GM12878 (cell line): ENCODE data around the gene MYO1E. TPM values are rescaled to one million over a fixed set of nuclear protein-coding genes. Genes with fewer than 3 reads are reported as not detected.
"Not testable (repeated sequence)": the region's sequence is repeated elsewhere in the genome, so short reads cannot be mapped to it uniquely, and the experiment has no call there.

Experiments
- ATAC-seq: fragments of 200-7000 bp; cut with Tn5 transposase; 3 replicates; pipeline ENCODE4 v1.9.1; 2020; ENCODE audit warnings: mild to moderate bottlenecking, moderate library complexity
- BruUV-seq: library from RNA; stranded (reverse); fragments of 400-500 nt; replicated peaks from 2 replicates; lab custom pipeline; 2021; lab: Mats Ljungman, UMichigan
- CTCF ChIA-PET: fragments of 300-600 bp; sonication (Branson Sonifier 250); formaldehyde crosslinking; extraction: SDS; loops from one replicate; lab custom pipeline; 2021; ENCODE audit warnings: inconsistent platforms; lab: Yijun Ruan, JAX
- POLR2A ChIA-PET: fragments of 350-600 bp; formaldehyde crosslinking; extraction: SDS; loops from one replicate; lab custom pipeline; 2021; ENCODE audit warnings: inconsistent platforms; lab: Charles Lee
- RAD21 ChIA-PET: fragments of 300-600 bp; sonication (Branson Sonifier 250); formaldehyde crosslinking; loops from one replicate; lab custom pipeline; 2023; ENCODE audit warnings: antibody characterized with exemption; ENCODE audit not compliant: unreplicated experiment; lab: Charles Lee
- SMC1A ChIA-PET: fragments of 300-600 bp; sonication (Branson Sonifier 250); formaldehyde crosslinking; loops from one replicate; lab custom pipeline; 2023; ENCODE audit not compliant: unreplicated experiment, uncharacterized antibody; lab: Charles Lee
- DNase-seq: peaks from one replicate; pipeline ENCODE4 v3.0.0-alpha.2; 2011; ENCODE audit warnings: low read depth, low spot score
- FAIRE-seq: peaks from 3 replicates; lab custom pipeline; 2011; peaks lifted over from hg19 to GRCh38; lab: Jason Lieb, UNC
- H2AFZ ChIP-seq: 2 replicates; pipeline ENCODE4 v1.6.0; 2011; ENCODE audit warnings: low read depth, low read length, control low read depth; ENCODE audit not compliant: control insufficient read depth
- H3K27ac ChIP-seq: 2 replicates; pipeline ENCODE4 v1.5.1; 2011; ENCODE audit warnings: control low read depth; ENCODE audit not compliant: control insufficient read depth, insufficient read depth
- H3K27me3 ChIP-seq, 2 experiments: replicated peaks in 1 of 2; 2 replicates each; pipeline versions ENCODE4 v1.6.0 to v1.6.1; 2011; ENCODE audit warnings: low read length in 1 of 2; ENCODE audit not compliant: control insufficient read depth in 2 of 2, insufficient read depth in 2 of 2
- H3K36me3 ChIP-seq, 2 experiments: 2 replicates each; pipeline ENCODE4 v1.5.1; 2011; ENCODE audit warnings: low read length in 1 of 2; ENCODE audit not compliant: control insufficient read depth in 2 of 2, insufficient read depth in 2 of 2
- H3K4me1 ChIP-seq: 2 replicates; pipeline ENCODE4 v1.6.1; 2011; ENCODE audit warnings: mild to moderate bottlenecking, low read length, moderate library complexity, mixed read lengths; ENCODE audit not compliant: control insufficient read depth, insufficient read depth
- H3K4me2 ChIP-seq: 2 replicates; pipeline ENCODE4 v1.6.0; 2011; ENCODE audit warnings: control low read depth; ENCODE audit not compliant: control insufficient read depth, insufficient read depth
- H3K4me3 ChIP-seq: fragments of 200-600 bp; sonication (generic); 2 replicates; pipeline ENCODE4 v1.5.1; 2016
- H3K79me2 ChIP-seq: 2 replicates; pipeline ENCODE4 v1.6.0; 2011; ENCODE audit warnings: low read length; ENCODE audit not compliant: control insufficient read depth, insufficient read depth
- H3K9ac ChIP-seq: 2 replicates; pipeline ENCODE4 v1.8.0; 2011; ENCODE audit warnings: low read length, control low read depth, mixed read lengths; ENCODE audit not compliant: control insufficient read depth, insufficient read depth
- H3K9me3 ChIP-seq: replicated peaks from 3 replicates; pipeline ENCODE4 v1.5.1; 2011; ENCODE audit warnings: mild to moderate bottlenecking, low read length; ENCODE audit not compliant: control insufficient read depth, insufficient read depth
- H4K20me1 ChIP-seq: 2 replicates; pipeline ENCODE4 v1.6.0; 2011; ENCODE audit not compliant: control insufficient read depth, insufficient read depth
- BACH1 ChIP-seq: fragments of 450-650 bp; IDR thresholded peaks from 2 replicates; pipeline ENCODE4 v1.6.1; 2017; ENCODE audit warnings: mild to moderate bottlenecking, borderline replicate concordance
- BRCA1 ChIP-seq: IDR thresholded peaks from 2 replicates; pipeline ENCODE4 v1.6.1; 2011; ENCODE audit warnings: low read depth, low read length, improper control_type of control experiment
- IKZF1 ChIP-seq: fragments of 450-650 bp; conservative IDR thresholded peaks from 2 replicates; pipeline ENCODE4 v1.6.1; 2017; ENCODE audit warnings: antibody characterized with exemption, mild to moderate bottlenecking
- MYC ChIP-seq: IDR thresholded peaks from 2 replicates; pipeline ENCODE4 v1.6.1; 2011; ENCODE audit warnings: mild to moderate bottlenecking, low read length, moderate library complexity, inconsistent platforms; ENCODE audit not compliant: insufficient read depth, insufficient replicate concordance, insufficient read length, severe bottlenecking
- NR2C1 ChIP-seq: fragments of 450-650 bp; IDR thresholded peaks from 2 replicates; pipeline ENCODE4 v1.6.1; 2017; ENCODE audit warnings: antibody characterized with exemption, mild to moderate bottlenecking, moderate library complexity
- POLR2AphosphoS2 ChIP-seq: IDR thresholded peaks from 2 replicates; pipeline ENCODE4 v1.6.1; 2011; ENCODE audit warnings: low read depth, mild to moderate bottlenecking, low read length, improper control_type of control experiment, moderate library complexity
- POLR2AphosphoS5 ChIP-seq: IDR thresholded peaks from 2 replicates; pipeline ENCODE4 v1.6.1; 2011; ENCODE audit warnings: mild to moderate bottlenecking, low read length, inconsistent platforms
- RB1 ChIP-seq: fragments of 450-650 bp; formaldehyde crosslinking; IDR thresholded peaks from 2 replicates; pipeline ENCODE4 v1.6.1; 2017; ENCODE audit warnings: mild to moderate bottlenecking, borderline replicate concordance
- SMAD5 ChIP-seq: IDR thresholded peaks from 2 replicates; pipeline ENCODE4 v1.6.1; 2016; ENCODE audit warnings: antibody characterized with exemption, low read depth
- STAT1 ChIP-seq: fragments of 450-650 bp; conservative IDR thresholded peaks from 2 replicates; pipeline ENCODE4 v1.6.1; 2014; ENCODE audit warnings: antibody characterized with exemption, mild to moderate bottlenecking
- YBX1 ChIP-seq: fragments of 450-650 bp; IDR thresholded peaks from 2 replicates; pipeline ENCODE4 v1.6.1; 2016; ENCODE audit warnings: antibody characterized with exemption
- YY1 ChIP-seq: IDR thresholded peaks from 2 replicates; pipeline ENCODE4 v1.6.1; 2011; ENCODE audit warnings: low read depth, mild to moderate bottlenecking, low read length
- ZZZ3 ChIP-seq: IDR thresholded peaks from 2 replicates; pipeline ENCODE4 v1.6.1; 2011; ENCODE audit warnings: low read depth; ENCODE audit not compliant: control insufficient read depth, insufficient read length
- WGBS: methylation state at CpG from one replicate; pipeline ENCODE4 v1.1.6; 2016; ENCODE audit warnings: low lambda C conversion rate; ENCODE audit not compliant: insufficient replicate concordance, insufficient coverage; ENCODE audit errors: missing lambda C conversion rate; 5-methylcytosine and 5-hydroxymethylcytosine counted together
- in situ Hi-C: fragments of 300-500 bp; cut with MboI; formaldehyde crosslinking; loops from 9 replicates; pipeline ENCODE4 v1.14.3; 2018; ENCODE audit warnings: mixed read lengths
- intact Hi-C: fragments of 100-400 bp; cut with micrococcal nuclease; formaldehyde crosslinking; loops from one replicate; pipeline ENCODE4 v1.14.2; 2022; ENCODE audit not compliant: unreplicated experiment
- polyA plus RNA-seq, 11 experiments: library from polyadenylated mRNA; depleted of rRNA in 4 of 11; unstranded in 6 of 11; stranded (reverse) in 5 of 11; fragments of >200 nt; fragmentation: Nextera tagmentation in 4 of 11; fragmentation: Illumina TruSeq in 1 of 11; extraction: Ambion mirVana in 4 of 11; extraction: Trizol in 1 of 11; gene quantifications; 1 replicate in 1 of 11; 2 replicates in 10 of 11; pipeline versions ENCODE4 v1.2.1 to v1.2.3, GENCODE V29; 2011 to 2016; ENCODE audit warnings: inconsistent platforms in 2 of 11, missing spikeins in 2 of 11, low read depth in 1 of 11
- total RNA-seq, 4 experiments: library from RNA; depleted of rRNA in 3 of 4; stranded (reverse); fragments of >200 nt in 3 of 4; fragmentation: Illumina TruSeq in 1 of 4; extraction: Trizol in 1 of 4; gene quantifications; 2 replicates each; pipeline versions ENCODE4 v1.2.1 to v1.2.3, GENCODE V29; 2013 to 2021
- TF ChIP-seq, protein P1 (sequence below): fragments of 450-650 bp; IDR thresholded peaks from 2 replicates; pipeline ENCODE4 v1.6.1; 2017; ENCODE audit warnings: borderline replicate concordance

Gene MYO1E
- total and polyA plus RNA-seq, 10 of the 15 experiments (the other 5 are each of a cell fraction or from before 2014, with no cell fraction given), result 10.3 to 266 (median 64.9) TPM

DNA sequence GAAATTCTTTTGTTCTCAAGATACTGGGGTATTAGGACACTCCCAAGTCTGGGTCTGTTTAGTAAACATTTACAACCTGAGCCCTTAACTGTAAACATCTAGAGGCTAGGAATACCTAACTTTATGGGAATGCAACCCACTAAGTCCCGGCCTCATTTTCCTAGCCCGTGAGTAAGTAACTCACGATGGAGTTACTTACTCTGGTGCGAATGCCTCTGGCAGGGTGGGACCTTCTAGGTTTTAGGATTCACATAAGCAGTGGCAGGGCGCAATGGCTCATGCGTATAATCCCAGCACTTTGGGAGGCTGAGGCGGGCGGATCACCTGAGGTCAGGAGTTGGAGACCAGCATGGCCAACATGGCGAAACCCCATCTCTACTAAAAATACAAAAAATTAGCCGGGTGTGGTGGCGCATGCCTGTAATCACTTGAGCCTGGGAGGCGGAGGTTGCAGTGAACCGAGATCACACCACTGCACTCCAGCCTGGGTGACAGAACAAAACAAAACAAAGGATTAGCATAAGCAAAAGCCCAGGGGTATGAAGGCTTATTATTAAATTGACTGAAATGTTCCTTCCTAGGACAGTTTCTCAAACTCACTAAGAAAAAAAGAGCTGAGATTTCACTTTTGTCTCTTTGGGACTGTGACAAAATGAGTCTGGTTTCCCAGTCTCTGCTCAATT lies 14.7 kb upstream of the MYO1E start:
- H3K27me3 ChIP-seq, H3K27ac ChIP-seq, H3K4me3 ChIP-seq, FAIRE-seq, H3K36me3 ChIP-seq, in situ Hi-C loops, H3K79me2 ChIP-seq, H3K9ac ChIP-seq, intact Hi-C loops, H3K9me3 ChIP-seq, BruUV-seq, ATAC-seq, H4K20me1 ChIP-seq, H2AFZ ChIP-seq, RAD21 ChIA-PET, DNase-seq, H3K4me2 ChIP-seq: not testable (repeated sequence)
- peaks cover 15% of the 10 kb centered on the region for H3K4me1 ChIP-seq
- CTCF ChIA-PET, result interaction anchor here (0.9 to 1.0 kb wide), 2 partner anchors 11 to 25 kb away, joined by 3 read pairs; no protein-coding TSS in a partner anchor
- SMC1A ChIA-PET, result interaction anchor here (1.0 to 1.5 kb wide), 4 partner anchors 9 to 25 kb away, joined by 3 to 5 read pairs (median 3); no protein-coding TSS in a partner anchor
- 90% methylated on average over 13 of the region's 13 CpGs for WGBS
- POLR2A ChIA-PET, result interaction anchor here (0.7 kb wide), 1 partner anchor 65 kb away, joined by 3 read pairs; no protein-coding TSS in a partner anchor

DNA sequence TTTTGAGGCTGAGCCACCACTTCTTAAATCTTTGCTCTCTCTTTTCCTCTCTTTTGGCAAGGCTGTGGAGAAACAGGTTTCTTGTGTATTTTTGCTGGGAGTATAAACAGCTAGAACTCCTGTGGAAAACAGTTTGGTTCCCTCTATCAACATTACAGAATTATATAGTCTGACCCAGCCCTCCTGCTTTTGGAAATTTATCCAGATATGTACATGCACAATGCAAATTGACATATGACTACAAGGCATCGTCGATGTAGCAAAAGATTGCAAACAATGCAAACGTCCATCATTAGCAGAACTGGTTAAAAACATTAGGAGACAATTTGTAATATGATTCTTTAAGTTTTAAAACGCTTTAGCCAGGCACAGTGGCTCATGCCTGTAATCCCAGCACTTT lies 12.5 kb upstream of the MYO1E start:
- H3K9me3 ChIP-seq, result no peaks in the 10 kb centered on the region
- CTCF ChIA-PET, result interaction anchor here (1.1 to 2.8 kb wide), 4 partner anchors 19 to 148 kb away, joined by 3 to 11 read pairs (median 6); no protein-coding TSS in a partner anchor
- in situ Hi-C loops, result no loop called here

More for the DNA sequence above, 12.5 kb upstream of the MYO1E start:
- intact Hi-C loops, result no loop called here
- FAIRE-seq (no peak), DNase-seq (no peak), ATAC-seq (no peak)
- Histone ChIP-seq H2AFZ (no peak overlapping the region), H3K27ac (no peak overlapping the region), H3K4me1 (peaks cover 15% of the 10 kb centered on the region), H3K9ac (no peak overlapping the region), H4K20me1 (no peaks in the 10 kb centered on the region), H3K4me2 (no peak overlapping the region), H3K36me3 (no peaks in the 10 kb centered on the region), H3K4me3 (no peak overlapping the region), H3K27me3 (no peaks in the 10 kb centered on the region), H3K79me2 (no peaks in the 10 kb centered on the region)
- TF ChIP-seq YBX1, result no peak
- TF ChIP-seq, protein P1, sequence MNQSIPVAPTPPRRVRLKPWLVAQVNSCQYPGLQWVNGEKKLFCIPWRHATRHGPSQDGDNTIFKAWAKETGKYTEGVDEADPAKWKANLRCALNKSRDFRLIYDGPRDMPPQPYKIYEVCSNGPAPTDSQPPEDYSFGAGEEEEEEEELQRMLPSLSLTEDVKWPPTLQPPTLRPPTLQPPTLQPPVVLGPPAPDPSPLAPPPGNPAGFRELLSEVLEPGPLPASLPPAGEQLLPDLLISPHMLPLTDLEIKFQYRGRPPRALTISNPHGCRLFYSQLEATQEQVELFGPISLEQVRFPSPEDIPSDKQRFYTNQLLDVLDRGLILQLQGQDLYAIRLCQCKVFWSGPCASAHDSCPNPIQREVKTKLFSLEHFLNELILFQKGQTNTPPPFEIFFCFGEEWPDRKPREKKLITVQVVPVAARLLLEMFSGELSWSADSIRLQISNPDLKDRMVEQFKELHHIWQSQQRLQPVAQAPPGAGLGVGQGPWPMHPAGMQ, result no peak
- no peak for TF ChIP-seq POLR2AphosphoS2
- no peak for TF ChIP-seq NR2C1
- TF ChIP-seq MYC, result no peak
- TF ChIP-seq BACH1, result no peak
- no peak for TF ChIP-seq STAT1
- TF ChIP-seq ZZZ3, result no peak
- no peak for TF ChIP-seq BRCA1
- no peak for TF ChIP-seq POLR2AphosphoS5
- TF ChIP-seq YY1, result no peak
- no peak for TF ChIP-seq RB1
- TF ChIP-seq IKZF1, result no peak
- no peak for TF ChIP-seq SMAD5
- no TSS peak for BruUV-seq
- SMC1A ChIA-PET, result interaction anchor here (1.0 to 1.5 kb wide), 3 partner anchors 11 to 27 kb away, joined by 3 to 4 read pairs (median 4); no protein-coding TSS in a partner anchor
- RAD21 ChIA-PET, result no interaction called here
- POLR2A ChIA-PET, result interaction anchor here (1.1 kb wide), 1 partner anchor 12 kb away, joined by 8 read pairs; the partner anchor contains the start of gene MYO1E
- WGBS, result 90% methylated on average over 4 of the region's 4 CpGs
